Activated CD4-positive, alpha-beta memory T cell treated with anti-CD3 and anti-CD28 coated beads, Interleukin-2, amount 10 ng/mL, durations not matched to agents 7 days and 5 days (primary cell): ENCODE measurements around the gene CDK10. TPM values are rescaled to one million over a fixed set of nuclear protein-coding genes. Genes with fewer than 3 reads are reported as not detected.
"Not testable (repeated sequence)": the region's sequence is repeated elsewhere in the genome, so short reads cannot be mapped to it uniquely, and the experiment has no call there.

Experiments
- CTCF ChIA-PET: fragments of 350-600 bp; sonication (Branson Sonifier 250); formaldehyde crosslinking; loops from one replicate; lab custom pipeline; 2021; ENCODE audit warnings: antibody characterized with exemption, inconsistent platforms; lab: Charles Lee
- POLR2A ChIA-PET: fragments of 350-600 bp; sonication (Branson Sonifier 250); formaldehyde crosslinking; loops from one replicate; lab custom pipeline; 2021; ENCODE audit warnings: antibody characterized with exemption; lab: Charles Lee
- DNase-seq: peaks from one replicate; pipeline ENCODE4 v3.0.0-alpha.2; 2020
- H3K27ac Mint-ChIP-seq: one replicate; pipeline ENCODE4 v1.8.0; 2021; ENCODE audit warnings: mild to moderate bottlenecking, mixed read lengths
- H3K27me3 Mint-ChIP-seq: one replicate; pipeline ENCODE4 v1.8.0; 2021; ENCODE audit warnings: mixed read lengths
- H3K36me3 Mint-ChIP-seq: one replicate; pipeline ENCODE4 v1.8.0; 2021; ENCODE audit warnings: low read depth, mixed read lengths
- H3K4me1 Mint-ChIP-seq: one replicate; pipeline ENCODE4 v1.8.0; 2021; ENCODE audit warnings: mixed read lengths
- H3K4me3 Mint-ChIP-seq: one replicate; pipeline ENCODE4 v1.8.0; 2021; ENCODE audit warnings: mild to moderate bottlenecking, mixed read lengths
- H3K9me3 Mint-ChIP-seq: one replicate; pipeline ENCODE4 v1.8.0; 2021; ENCODE audit warnings: mixed read lengths
- total RNA-seq, 2 experiments: library from RNA; stranded (reverse); gene quantifications; one replicate each; pipeline ENCODE4 v1.2.3, GENCODE V29; 2021

Gene CDK10
- total RNA-seq, 2 experiments from 2014 or later, result 73.2 to 74.0 TPM

- no peaks in the 10 kb centered on the region for H3K9me3 Mint-ChIP-seq
- H3K27me3 Mint-ChIP-seq, result no peaks in the 10 kb centered on the region
- H3K4me3 Mint-ChIP-seq, result no peak overlapping the region
- ChIA-PET CTCF (interaction anchor here (0.5 to 1.9 kb wide), 4 partner anchors 29 to 189 kb away, joined by 3 to 7 read pairs (median 3); no protein-coding TSS in a partner anchor), POLR2A (interaction anchor here (1.5 kb wide), 1 partner anchor 203 kb away, joined by 3 read pairs; the partner anchor contains the start of gene TCF25)
- H3K36me3 Mint-ChIP-seq, result no peaks in the 10 kb centered on the region
- no peak overlapping the region for H3K27ac Mint-ChIP-seq
- DNase-seq, result no peak
- peaks cover 12% of the 10 kb centered on the region for H3K4me1 Mint-ChIP-seq
Measured at GRCh38 chr16:89670496-89671431, 15.7 kb upstream of the CDK10 start.

DNA sequence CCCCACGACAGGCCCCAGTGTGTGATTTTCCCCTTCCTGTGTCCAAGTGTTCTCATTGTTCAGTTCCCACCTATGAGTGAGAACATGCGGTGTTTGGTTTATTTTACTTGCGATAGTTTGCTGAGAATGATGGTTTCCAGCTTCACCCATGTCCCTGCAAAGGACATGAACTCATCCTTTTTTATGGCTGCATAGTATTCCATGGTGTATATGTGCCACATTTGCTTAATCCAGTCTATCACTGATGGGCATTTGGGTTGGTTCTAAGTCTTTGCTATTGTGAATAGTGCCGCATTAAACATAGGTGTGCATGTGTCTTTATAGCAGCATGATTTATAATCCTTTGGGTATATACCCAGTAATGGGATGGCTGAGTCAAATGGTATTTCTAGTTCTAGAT, 14.9 kb upstream of the CDK10 start:
- DNase-seq, H3K9me3 Mint-ChIP-seq, H3K27me3 Mint-ChIP-seq, H3K27ac Mint-ChIP-seq, POLR2A ChIA-PET, H3K4me3 Mint-ChIP-seq, H3K36me3 Mint-ChIP-seq: not testable (repeated sequence)
- peaks cover 12% of the 10 kb centered on the region for H3K4me1 Mint-ChIP-seq
- CTCF ChIA-PET, result interaction anchor here (0.5 to 1.9 kb wide), 4 partner anchors 28 to 189 kb away, joined by 3 to 7 read pairs (median 3); no protein-coding TSS in a partner anchor

- CTCF ChIA-PET, result interaction anchor here (0.6 to 1.4 kb wide), 3 partner anchors 14 to 129 kb away, joined by 3 read pairs; partner anchors contain the start of gene CDK10
- POLR2A ChIA-PET, result no interaction called here
- no peaks in the 10 kb centered on the region for H3K9me3 Mint-ChIP-seq
Measured at GRCh38 chr16:89672177-89672941, 14.1 kb upstream of the CDK10 start.

DNA sequence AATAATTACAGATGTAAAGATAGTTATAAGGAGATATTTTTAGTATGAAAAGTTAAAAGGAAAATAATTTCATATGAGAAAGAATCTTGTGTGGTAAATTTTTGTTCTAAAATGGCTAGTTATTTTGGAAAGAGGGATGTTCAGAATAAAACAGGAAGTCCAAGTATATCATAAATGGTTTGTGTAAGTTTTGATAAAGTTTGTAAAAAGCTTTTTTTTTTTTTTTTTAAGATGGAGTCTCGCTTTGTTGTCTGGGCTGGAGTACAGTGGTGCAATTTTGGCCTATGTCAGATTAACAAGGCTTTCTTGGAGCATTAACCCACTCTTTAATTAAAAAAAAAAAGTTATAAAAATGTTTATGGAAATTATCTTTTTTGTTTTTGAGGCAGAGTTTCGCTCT, 8.2 kb upstream of the CDK10 start:
- Mint-ChIP-seq H3K27me3 (no peaks in the 10 kb centered on the region), H3K4me3 (no peak overlapping the region), H3K36me3 (no peaks in the 10 kb centered on the region), H3K4me1 (no peaks in the 10 kb centered on the region), H3K27ac (no peak overlapping the region), H3K9me3 (no peaks in the 10 kb centered on the region)
- CTCF ChIA-PET, result no interaction called here
- DNase-seq, result no peak
- POLR2A ChIA-PET, result no interaction called here

More at GRCh38 chr16:89672177-89672941, 14.1 kb upstream of the CDK10 start:
- Mint-ChIP-seq H3K36me3 (no peaks in the 10 kb centered on the region), H3K27ac (no peak overlapping the region), H3K27me3 (no peaks in the 10 kb centered on the region), H3K4me1 (peaks cover 12% of the 10 kb centered on the region), H3K4me3 (no peak overlapping the region)
- no peak for DNase-seq

DNA sequence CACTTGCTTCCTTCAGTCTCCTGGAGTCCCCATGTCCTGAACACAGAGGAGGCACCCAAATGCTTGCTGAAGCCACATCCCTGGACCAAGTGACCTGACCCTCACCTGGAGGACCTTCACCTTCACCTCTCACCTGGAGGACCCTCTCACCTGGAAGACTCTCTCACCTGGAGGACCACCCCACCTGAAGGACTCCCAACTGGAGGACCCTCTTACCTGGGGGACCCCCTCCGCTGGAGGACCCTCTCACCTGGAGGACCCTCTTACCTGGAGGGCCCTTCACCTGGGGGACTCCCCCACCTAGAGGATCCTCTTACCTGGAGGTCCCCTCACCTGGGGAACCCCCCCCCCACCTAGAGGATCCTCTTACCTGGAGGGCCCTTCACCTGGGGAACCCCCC, 573 bp upstream of the CDK10 start:
- Mint-ChIP-seq H3K9me3 (peaks cover 3% of the 10 kb centered on the region), H3K27ac (no peak overlapping the region), H3K36me3 (peaks cover 14% of the 10 kb centered on the region), H3K4me3 (peak overlapping the region; percentile 58), H3K4me1 (peaks cover 18% of the 10 kb centered on the region), H3K27me3 (no peaks in the 10 kb centered on the region)
- DNase-seq, result no peak
- CTCF ChIA-PET, result interaction anchor here (3.6 kb wide), 1 partner anchor 14 kb away, joined by 26 read pairs; no protein-coding TSS in a partner anchor
- POLR2A ChIA-PET, result interaction anchor here (0.9 to 2.9 kb wide), 9 partner anchors 12 to 188 kb away, joined by 3 to 36 read pairs (median 4); partner anchors contain the start of genes CHMP1A, SPATA2L, SPATA33 and TCF25

DNA sequence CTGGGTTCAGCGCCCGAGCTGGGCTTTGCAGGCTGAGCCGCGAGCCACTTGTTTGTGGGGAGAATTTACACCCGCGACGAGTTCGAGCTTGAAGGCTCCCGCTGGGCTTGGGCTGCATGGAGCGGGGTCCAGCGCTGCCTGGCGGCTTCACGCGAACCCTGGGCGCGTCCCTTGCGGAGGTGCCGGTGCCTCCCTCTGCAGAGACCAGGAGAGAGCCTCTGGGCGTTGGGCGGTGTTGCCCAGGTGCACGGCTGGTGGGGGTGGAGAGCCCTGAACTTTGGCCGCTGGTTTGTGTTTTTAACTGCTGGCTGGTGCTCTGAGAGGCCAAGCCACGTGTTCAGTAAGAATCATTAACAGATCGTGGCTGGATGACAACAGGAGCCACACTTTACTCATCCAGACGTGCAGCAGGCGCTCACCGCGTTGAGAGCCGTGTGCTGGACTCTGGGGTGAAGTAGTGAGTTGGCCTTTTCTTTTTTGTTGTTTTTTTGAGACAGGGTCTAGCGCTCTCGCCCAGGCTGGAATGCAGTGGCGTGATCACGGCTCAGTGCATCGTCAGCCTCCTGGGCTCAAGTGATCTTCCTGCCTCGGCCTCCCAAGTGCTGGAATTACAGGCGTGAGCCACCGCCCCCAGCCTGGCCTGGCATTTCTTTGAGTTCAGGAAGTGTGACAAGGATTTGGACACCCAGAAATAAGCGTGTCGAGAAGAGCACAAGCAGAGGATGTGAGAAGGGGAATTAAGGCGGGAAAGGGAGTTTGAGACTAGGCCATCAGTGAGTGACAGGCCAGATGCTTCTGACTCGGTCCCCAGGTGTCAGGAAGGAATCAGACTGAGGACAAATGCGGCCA, 827 bp downstream of the CDK10 start:
- H3K27ac Mint-ChIP-seq, result peak overlapping the region; percentile 72
- peak overlapping the region; percentile 91 for H3K4me3 Mint-ChIP-seq
- ChIA-PET CTCF (interaction anchor here (0.7 to 3.6 kb wide), 6 partner anchors 8 to 130 kb away, joined by 3 to 26 read pairs (median 4); no protein-coding TSS in a partner anchor), POLR2A (interaction anchor here (0.7 to 2.9 kb wide), 9 partner anchors 12 to 186 kb away, joined by 3 to 36 read pairs (median 4); partner anchors contain the start of genes CHMP1A, SPATA2L, SPATA33 and TCF25)
- peaks cover 14% of the 10 kb centered on the region for H3K36me3 Mint-ChIP-seq
- DNase-seq, result no peak
- H3K27me3 Mint-ChIP-seq, result no peaks in the 10 kb centered on the region
- H3K4me1 Mint-ChIP-seq, result peaks cover 18% of the 10 kb centered on the region
- peaks cover 3% of the 10 kb centered on the region for H3K9me3 Mint-ChIP-seq

GRCh38 chr16:89688395-89688794, 1.9 kb downstream of the CDK10 start:
- peaks cover 3% of the 10 kb centered on the region for H3K9me3 Mint-ChIP-seq

GRCh38 chr16:89689142-89689541, 2.7 kb downstream of the CDK10 start:
- ChIA-PET CTCF (interaction anchor here (2.1 kb wide), 1 partner anchor 11 kb away, joined by 10 read pairs; the partner anchor contains the start of gene SPATA2L), POLR2A (interaction anchor here (0.9 kb wide), 1 partner anchor 11 kb away, joined by 3 read pairs; no protein-coding TSS in a partner anchor)
- H3K9me3 Mint-ChIP-seq, result peaks cover 3% of the 10 kb centered on the region
- H3K27ac Mint-ChIP-seq, result no peak overlapping the region
- no peak for DNase-seq
- H3K36me3 Mint-ChIP-seq, result peaks cover 18% of the 10 kb centered on the region
- H3K27me3 Mint-ChIP-seq, result no peaks in the 10 kb centered on the region
- peaks cover 18% of the 10 kb centered on the region for H3K4me1 Mint-ChIP-seq
- no peak overlapping the region for H3K4me3 Mint-ChIP-seq

More at GRCh38 chr16:89688395-89688794, 1.9 kb downstream of the CDK10 start:
- peak overlapping the region; percentile 54 for H3K4me3 Mint-ChIP-seq
- peaks cover 18% of the 10 kb centered on the region for H3K4me1 Mint-ChIP-seq
- H3K27ac Mint-ChIP-seq, result peak overlapping the region; percentile 72
- no peaks in the 10 kb centered on the region for H3K27me3 Mint-ChIP-seq
- H3K36me3 Mint-ChIP-seq, result peaks cover 16% of the 10 kb centered on the region
- CTCF ChIA-PET, result interaction anchor here (2.1 kb wide), 1 partner anchor 12 kb away, joined by 10 read pairs; the partner anchor contains the start of gene SPATA2L
- DNase-seq, result no peak
- POLR2A ChIA-PET, result no interaction called here

DNA sequence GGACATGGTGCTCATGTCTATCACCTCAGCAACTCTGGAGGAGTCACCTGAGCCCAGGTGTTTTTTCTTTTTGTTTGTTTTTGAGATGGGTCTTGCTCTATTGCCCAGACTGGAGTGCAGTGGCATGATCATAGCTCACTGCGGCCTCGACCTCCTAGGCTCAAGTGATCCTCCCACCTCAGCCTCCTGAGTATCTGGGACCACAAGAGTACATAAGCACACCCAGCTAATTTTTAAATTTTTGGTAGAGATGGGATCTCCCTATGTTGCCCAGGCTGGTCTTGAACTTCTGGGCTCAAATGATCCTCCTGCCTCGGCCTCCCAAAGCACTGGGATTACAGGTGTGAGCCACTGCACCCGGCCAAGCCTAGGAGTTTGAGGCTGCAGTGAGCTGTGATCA, 3.1 kb downstream of the CDK10 start:
- H3K4me1 Mint-ChIP-seq, result peaks cover 18% of the 10 kb centered on the region
- H3K36me3 Mint-ChIP-seq, result peaks cover 18% of the 10 kb centered on the region
- H3K4me3 Mint-ChIP-seq, H3K27ac Mint-ChIP-seq, DNase-seq, H3K9me3 Mint-ChIP-seq, H3K27me3 Mint-ChIP-seq: not testable (repeated sequence)
- ChIA-PET POLR2A (interaction anchor here (0.9 kb wide), 1 partner anchor 10 kb away, joined by 3 read pairs; no protein-coding TSS in a partner anchor), CTCF (interaction anchor here (2.1 kb wide), 1 partner anchor 11 kb away, joined by 10 read pairs; the partner anchor contains the start of gene SPATA2L)

DNA sequence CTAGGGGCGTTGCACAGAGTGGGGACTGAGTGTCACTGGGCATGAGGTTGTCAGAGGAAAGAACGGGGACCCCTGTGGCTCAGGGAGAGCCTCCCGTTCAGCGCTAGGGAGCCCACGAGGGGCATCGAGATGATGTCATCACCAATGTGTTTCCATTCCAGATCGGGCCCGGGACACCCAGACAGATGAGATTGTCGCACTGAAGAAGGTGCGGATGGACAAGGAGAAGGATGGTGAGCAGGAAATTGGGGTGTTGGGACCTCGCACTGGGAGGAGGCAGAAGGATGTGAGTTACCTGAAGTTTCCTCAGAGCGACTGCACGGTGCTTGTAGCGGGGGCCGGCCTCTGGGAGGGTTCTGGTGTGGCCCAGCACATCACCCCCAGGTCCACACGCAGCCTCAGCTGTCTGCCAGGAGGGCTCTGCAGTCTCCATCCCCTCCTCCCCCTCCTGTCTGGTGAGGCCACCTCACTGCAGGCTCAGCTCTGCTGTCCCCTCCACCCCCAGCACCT, 4.0 kb downstream of the CDK10 start:
- Mint-ChIP-seq H3K27ac (no peak overlapping the region), H3K4me3 (no peak overlapping the region), H3K36me3 (peaks cover 18% of the 10 kb centered on the region), H3K9me3 (no peaks in the 10 kb centered on the region), H3K4me1 (peaks cover 23% of the 10 kb centered on the region), H3K27me3 (no peaks in the 10 kb centered on the region)
- CTCF ChIA-PET, result interaction anchor here (2.1 kb wide), 1 partner anchor 10 kb away, joined by 10 read pairs; the partner anchor contains the start of gene SPATA2L
- DNase-seq, result no peak
- POLR2A ChIA-PET, result no interaction called here

DNA sequence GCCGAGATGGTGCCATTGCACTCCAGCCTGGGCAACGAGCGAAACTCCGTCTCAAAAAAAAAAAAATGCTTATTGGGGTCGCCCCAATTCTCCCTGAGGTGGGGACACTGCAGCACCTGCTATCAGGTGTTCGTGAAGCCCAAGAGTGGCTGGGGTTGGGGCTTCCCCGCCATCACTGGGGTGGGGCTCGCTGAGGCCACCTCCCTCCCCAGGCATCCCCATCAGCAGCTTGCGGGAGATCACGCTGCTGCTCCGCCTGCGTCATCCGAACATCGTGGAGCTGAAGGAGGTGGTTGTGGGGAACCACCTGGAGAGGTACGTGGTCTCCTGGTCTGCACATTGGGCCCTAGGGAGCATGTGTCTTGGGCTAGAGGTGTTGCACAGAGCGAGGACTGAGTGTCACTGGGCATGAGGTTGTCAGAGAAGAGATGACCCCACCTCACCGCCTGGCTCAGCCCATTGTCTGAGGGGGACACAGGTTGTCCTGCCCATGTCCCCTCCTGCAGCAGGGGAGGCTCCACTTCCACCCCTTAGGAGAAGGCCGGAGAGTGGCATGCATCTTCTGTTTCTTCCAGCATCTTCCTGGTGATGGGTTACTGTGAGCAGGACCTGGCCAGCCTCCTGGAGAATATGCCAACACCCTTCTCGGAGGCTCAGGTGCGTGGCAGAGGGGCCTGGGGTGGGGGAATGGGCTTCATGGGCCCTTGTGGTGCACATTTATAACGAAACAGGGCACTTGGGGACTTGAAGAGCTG, 4.9 kb downstream of the CDK10 start:
- Mint-ChIP-seq H3K36me3 (peaks cover 17% of the 10 kb centered on the region), H3K4me3 (no peak overlapping the region), H3K27ac (no peak overlapping the region), H3K27me3 (no peaks in the 10 kb centered on the region), H3K4me1 (peaks cover 26% of the 10 kb centered on the region), H3K9me3 (no peaks in the 10 kb centered on the region)
- ChIA-PET CTCF (interaction anchor here (0.6 kb wide), 1 partner anchor 176 kb away, joined by 3 read pairs; no protein-coding TSS in a partner anchor), POLR2A (no interaction called here)
- no peak for DNase-seq
